HEK293T (cell line): Measurements from ENCODE around the gene PEAK3.

Experiments
- BHLHE40 ChIP-seq: fragments of 450-650 bp; IDR thresholded peaks from 2 replicates; pipeline ENCODE4 v1.6.1; 2016; ENCODE audit warnings: mild to moderate bottlenecking, moderate library complexity, borderline replicate concordance
- CTBP1 ChIP-seq: fragments of 450-650 bp; IDR thresholded peaks from 2 replicates; pipeline ENCODE4 v1.6.1; 2016; ENCODE audit warnings: borderline replicate concordance
- ELF4 ChIP-seq: fragments of 450-650 bp; IDR thresholded peaks from 2 replicates; pipeline ENCODE4 v1.6.1; 2017; ENCODE audit warnings: antibody characterized with exemption
- FOXK2 ChIP-seq: fragments of 450-650 bp; IDR thresholded peaks from 2 replicates; pipeline ENCODE4 v1.6.1; 2016; ENCODE audit warnings: mild to moderate bottlenecking
- FOXM1 ChIP-seq: fragments of 450-650 bp; IDR thresholded peaks from 2 replicates; pipeline ENCODE4 v1.6.1; 2017; ENCODE audit warnings: mild to moderate bottlenecking, borderline replicate concordance
- HDGF ChIP-seq: fragments of 450-650 bp; IDR thresholded peaks from 2 replicates; pipeline ENCODE4 v1.6.1; 2017; ENCODE audit warnings: antibody characterized with exemption, borderline replicate concordance
- LEF1 ChIP-seq: fragments of 450-650 bp; IDR thresholded peaks from 2 replicates; pipeline ENCODE4 v1.6.1; 2017; ENCODE audit warnings: mild to moderate bottlenecking, borderline replicate concordance
- NFRKB ChIP-seq: fragments of 450-650 bp; IDR thresholded peaks from 2 replicates; pipeline ENCODE4 v1.6.1; 2016; ENCODE audit warnings: mild to moderate bottlenecking, moderate library complexity
- SP1 ChIP-seq: fragments of 450-650 bp; IDR thresholded peaks from 2 replicates; pipeline ENCODE4 v1.6.1; 2017
- TARDBP ChIP-seq: fragments of 450-650 bp; IDR thresholded peaks from 2 replicates; pipeline ENCODE4 v1.6.1; 2016

DNA sequence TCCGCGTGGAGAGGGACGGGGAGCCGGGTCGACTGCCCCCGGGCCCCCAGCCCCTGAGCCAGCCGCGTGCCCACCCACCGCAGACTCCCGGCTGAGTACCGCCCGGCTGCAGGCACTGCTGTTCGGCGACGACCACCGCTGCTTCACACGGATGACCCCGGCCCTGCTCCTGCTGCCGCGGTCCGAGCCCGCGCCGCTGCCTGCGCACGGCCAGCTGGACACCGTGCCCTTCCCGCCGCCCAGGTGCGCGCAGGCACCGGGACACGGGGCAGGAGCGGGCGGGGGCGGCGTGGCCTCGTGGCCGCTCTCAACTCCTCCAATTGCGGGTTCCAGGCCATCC is 31.2 kb downstream of the PEAK3 start:
- TF ChIP-seq BHLHE40 (no peak), FOXK2 (no peak), LEF1 (no peak), TARDBP (no peak), HDGF (no peak), SP1 (no peak), NFRKB (no peak), FOXM1 (no peak), CTBP1 (no peak), ELF4 (no peak)
